ENCODE measurements around the gene NFATC2.

NFATC2 gene

GRCh38 chr20:51447765-51448148 lies 94.8 kb downstream of the NFATC2 start:
- DNase-seq: no peak

DNA sequence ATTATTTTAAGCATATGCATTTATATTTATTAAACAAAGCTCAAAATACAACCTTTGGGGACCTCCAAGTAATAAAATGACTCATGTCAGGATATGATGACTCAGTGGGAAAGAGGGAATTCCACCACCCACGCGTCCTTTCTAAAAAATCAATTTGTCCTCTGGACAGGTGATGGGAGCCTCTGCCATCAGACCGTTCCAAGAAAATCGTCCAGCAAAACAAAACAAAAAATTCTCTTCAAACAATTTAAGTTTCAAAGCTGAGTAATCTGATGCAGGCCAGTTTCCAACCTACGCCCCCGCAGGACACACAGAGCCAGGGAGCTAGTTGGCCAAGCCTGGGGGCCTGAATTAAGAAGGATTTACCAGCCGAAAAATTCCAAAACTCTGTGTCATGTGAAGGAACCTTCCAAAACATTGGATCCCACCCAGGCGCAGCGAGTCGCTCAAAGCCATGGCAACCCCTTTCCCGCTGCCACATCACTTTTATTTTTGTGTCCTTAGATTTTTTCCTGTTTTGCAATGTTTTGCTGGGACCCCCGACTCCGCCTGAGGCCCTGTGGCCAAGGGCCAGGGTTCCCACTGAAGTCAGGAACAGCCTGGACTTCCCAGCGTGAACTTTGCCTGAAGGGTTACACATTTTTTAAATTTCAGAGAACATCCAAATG lies 95.3 kb downstream of the NFATC2 start:
- no peak for DNase-seq

DNA sequence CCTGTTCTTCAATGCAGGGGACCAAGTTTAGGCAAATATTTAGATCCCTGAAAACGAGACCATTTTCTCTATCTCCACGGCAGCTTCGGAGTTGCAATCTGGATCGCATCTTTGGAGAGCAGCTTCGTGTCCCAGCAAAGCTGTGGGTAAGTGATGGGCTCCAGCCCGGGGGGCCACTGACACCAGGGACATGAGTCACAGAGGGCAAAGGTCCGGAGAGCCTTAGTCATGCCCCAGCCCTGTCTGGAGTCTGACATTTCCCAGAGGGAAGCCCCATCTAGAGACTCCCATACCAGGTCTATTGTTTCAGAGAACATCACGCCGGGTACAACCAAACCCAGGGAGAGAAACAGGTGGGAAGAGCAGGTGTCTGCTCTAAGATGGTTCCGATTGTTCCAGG lies 95.9 kb downstream of the NFATC2 start:
- DNase-seq: no peak

GRCh38 chr20:51446230-51446629 lies 96.3 kb downstream of the NFATC2 start:
- no peak for DNase-seq

DNA sequence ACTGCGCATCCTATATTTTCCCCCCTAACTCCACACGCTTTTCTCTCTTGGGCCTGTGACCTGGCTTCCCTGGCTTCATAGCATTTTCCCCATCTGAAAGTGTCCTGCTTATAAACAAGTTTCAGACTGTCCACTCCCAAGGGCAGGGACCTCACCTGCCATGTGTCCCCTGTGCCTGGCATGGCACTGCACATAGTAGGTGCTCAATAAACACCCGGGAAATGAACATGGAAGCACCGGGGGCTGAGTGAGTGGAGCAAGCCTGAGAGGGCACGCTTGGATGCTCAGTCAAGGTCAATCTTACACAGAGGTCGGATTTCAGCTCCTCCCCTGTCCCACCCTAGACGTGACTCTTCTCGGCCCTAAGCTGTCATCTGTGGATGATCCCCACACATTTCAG lies 96.9 kb downstream of the NFATC2 start:
- DNase-seq: no peak

DNA sequence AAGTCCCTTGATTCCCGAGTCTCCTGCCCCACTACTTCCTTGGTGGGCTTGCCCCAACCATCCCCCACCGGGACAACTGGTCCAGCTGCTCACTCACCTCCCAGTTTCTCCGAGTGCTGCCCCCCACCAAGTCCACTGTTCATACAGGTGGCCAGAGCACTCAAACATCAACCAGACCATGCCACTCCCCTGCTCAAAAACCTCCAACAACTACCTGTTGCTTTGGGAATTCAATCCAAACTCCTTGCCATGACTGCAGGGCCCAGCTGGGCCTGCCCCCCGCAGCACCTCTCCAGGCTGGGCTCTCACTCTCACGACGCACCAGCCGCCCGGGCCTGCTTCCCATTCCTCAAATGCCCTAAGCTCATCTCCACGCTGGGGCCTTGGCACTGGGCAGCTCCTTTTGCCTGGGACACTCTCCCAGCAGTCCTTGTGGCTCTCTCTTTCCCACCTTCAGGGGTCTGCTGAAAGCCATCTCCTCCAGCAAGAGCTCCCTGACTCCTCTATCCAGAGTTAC lies 97.5 kb downstream of the NFATC2 start:
- DNase-seq: no peak

DNA sequence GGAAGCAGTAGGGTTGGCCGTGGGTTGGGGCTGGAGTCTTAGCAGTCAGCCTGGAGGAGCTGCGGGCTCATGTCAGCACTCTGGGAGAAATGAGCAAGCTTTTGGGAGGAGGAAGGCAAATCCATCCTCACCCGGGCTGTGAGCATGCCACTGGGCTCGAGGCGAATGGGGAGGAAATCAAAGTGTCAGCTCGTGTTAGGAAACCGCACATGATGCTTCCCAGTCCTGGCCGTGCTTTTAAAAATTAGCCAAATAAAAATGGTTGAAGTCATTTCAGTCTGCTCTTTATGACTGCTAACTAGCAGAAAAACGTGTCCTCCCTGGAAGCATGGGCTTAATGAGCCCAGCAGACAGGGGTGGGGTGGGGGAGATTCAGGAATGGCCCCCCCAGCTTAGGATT lies 98.1 kb downstream of the NFATC2 start:
- no peak for DNase-seq

DNA sequence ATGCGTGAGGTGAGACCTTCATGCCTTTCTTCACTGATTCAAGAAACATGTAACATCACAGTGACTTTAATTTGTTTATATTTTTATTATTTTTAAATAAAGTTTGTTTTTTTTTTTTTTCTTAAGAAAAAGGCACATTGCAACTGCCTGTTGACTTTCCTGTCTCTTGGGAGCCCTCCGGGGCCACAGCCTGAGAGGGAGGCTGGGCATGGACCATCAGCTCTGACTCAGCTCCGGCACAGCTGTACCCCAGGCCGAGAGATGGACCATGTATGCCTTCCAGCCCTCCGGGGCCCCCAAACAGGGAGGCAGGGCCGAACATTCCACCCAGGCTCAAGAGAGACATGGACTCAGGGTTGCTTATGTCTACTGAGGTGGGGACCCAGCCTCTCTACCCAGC lies 99.9 kb downstream of the NFATC2 start:
- DNase-seq: no peak

DNA sequence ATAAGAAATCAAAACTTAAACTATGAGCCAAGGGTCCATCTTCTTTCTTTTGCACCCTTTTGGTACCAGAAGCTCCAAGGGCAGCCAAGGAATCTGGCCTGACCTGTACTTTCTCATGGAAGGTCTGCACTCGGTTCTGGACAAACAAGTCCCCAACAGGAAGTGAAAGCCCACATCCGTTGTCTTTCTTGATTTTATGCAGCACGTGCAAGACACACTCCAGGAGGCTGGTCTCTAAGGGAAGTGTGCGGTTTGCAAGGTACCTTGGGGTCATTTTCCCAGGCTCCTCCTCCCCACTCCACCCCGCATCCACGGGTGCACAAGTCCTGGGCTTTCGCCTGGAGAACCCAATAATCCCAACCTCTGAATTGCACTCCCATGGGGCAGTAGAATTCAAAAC lies 101.9 kb downstream of the NFATC2 start:
- no peak for DNase-seq

GRCh38 chr20:51439160-51439689 lies 103.3 kb downstream of the NFATC2 start:
- DNase-seq: no peak

- DNase-seq: no peak
Measured at GRCh38 chr20:51438136-51438535, 104.4 kb downstream of the NFATC2 start.

- no peak for DNase-seq
Measured at GRCh38 chr20:51437182-51437924, 105.2 kb downstream of the NFATC2 start.

DNA sequence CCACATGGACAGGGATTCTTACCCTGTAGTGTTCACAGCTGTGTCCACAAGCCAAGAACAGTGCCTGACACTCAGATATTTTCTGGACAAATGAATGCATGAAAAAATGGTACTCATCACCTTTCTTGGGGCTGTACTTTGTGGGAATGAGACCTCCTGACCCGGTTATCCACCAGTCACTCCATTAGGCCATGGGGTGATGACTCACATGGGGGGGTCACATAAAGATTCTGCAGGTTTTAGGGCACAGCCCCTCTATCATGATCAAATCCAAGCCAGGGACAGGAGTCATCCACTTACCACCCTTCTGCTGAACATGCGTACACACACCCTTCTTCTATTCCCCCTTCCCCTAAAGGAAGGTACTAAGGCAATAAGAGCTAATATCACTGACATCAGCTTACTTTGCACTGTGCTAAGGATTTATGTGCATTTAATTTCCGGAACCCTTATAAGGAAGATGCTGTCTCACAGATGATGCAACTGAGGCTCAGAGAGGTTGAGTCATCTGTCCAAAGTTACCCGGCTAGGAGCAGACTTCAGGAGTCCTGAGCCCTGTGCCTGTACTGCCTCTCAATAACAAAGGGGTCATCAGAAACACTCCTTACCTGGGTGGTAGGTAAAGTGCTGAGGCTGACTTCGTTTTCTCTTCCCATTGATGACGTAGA lies 107.8 kb downstream of the NFATC2 start:
- DNase-seq: no peak

- no peak for DNase-seq
Measured at GRCh38 chr20:51434026-51434425, 108.5 kb downstream of the NFATC2 start.

DNA sequence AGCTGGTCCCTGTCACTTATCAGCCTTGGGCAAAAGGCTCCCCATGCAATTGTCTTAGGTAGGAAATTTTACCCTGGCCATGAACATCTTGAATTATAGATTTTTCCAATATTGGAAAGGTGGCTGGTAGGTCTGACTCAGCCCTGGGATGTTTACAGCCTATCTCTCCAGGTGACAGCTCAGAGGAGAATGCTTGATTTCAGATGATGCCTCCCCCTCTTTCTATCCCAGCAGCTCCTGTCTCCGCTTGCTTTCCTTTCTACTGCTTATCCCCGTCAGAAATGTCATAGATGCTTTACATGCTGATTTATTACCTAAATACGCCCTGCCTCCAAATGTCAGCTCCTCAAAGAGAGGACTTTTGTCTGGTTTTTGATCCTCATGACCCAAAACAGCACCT lies 109.6 kb downstream of the NFATC2 start:
- DNase-seq: no peak

DNA sequence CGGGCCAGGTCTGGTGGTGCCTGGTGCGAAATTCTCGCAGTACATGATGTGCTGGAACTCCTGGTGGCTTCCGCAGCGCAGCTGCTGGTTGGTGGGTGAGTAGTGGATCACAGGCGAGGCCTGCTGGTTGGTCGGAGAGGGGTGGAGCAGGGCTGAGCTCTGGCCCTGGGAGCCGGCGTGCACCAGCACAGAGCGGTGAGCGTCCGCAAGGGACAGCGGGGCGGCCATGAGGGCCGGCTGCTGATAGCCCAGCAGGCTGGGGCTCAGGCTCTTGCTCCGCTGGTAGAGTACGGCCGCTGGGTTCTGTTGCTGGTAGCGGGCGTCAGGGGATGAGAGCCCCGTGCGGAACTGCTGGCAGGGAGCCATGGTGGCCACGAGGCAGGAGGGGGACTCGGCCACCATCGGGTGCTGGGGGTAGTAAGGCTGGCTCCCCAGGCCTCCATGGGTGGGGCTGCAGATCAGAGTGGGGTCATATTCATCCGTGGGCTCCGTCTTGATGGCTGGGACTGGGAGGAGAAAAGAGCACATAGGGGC lies 110.2 kb downstream of the NFATC2 start:
- DNase-seq: no peak

GRCh38 chr20:51431321-51431720 lies 111.2 kb downstream of the NFATC2 start:
- no peak for DNase-seq

DNA sequence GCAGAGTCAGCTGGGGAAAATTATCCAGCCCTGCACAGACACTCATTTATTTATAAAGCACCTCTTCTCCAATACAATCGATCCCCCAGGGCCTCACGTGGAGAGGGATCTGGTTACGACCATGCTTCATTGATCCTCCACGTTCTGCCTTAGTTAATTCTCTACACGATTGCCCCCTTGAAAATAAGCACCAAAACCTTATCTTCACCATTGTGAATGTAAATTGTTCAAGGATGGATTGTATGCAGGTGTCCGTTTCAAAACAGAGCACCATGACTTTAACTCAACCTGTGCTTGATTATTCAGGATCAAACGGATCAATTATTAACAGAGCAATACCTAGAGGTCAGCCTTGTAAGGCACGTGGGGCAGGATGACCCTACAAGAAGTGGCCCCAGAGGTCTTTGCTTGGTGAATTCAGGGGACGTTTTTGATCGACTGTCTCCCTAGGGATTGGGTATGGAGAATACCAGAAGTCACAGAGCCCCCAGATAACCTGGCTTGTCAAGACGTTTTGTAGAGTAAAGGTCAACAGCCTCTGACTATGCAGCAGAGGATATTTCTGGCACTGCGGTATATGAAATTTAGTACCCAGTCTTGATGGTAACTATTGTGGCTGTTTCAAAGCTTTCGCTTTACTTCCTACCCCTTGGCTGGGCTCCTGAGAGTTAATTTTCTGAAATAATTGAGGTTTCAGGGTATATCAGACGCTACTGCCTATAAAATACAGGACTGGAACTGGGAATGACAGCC lies 112.1 kb downstream of the NFATC2 start:
- no peak for DNase-seq

GRCh38 chr20:51429696-51430095 lies 112.8 kb downstream of the NFATC2 start:
- no peak for DNase-seq

- no peak for DNase-seq
Measured at GRCh38 chr20:51429144-51429482, 113.4 kb downstream of the NFATC2 start.

GRCh38 chr20:51428401-51429143 lies 113.9 kb downstream of the NFATC2 start:
- DNase-seq: no peak

DNA sequence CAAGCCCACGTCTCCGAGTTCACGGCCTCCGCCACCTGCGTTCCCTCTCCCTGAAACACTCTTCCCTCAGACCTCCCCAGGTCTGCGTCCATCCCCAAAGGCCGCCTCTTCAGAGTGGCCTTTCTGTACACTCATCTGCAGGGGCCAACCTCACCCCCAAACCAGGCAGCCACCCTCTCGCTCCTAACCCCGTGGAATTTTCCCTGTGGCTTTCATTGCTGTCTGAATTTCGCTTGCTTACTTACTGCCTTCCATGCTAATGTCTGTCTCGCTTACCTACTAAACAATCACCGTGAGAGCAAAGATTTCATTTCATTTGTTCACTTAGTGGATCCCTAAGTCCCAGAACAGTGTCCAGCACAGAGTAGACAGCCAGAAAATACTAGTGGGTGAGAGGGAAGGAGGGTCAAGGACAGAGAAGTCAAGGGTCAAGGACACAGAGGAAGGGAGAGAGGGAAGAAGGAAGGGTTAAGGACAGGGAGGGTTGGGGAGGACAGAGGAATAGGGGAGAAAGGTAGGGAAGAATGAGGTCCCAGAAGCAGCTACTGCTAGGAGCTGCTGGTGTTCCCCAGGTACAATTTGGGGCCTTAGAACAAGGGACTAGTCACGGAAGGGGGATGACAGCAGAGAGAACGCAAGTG lies 114.7 kb downstream of the NFATC2 start:
- no peak for DNase-seq

Measured in activated CD4-positive, CD25-positive, alpha-beta regulatory T cell (primary cell).